ENCODE results near the gene HIF1A. TPM values are rescaled to one million over a fixed set of nuclear protein-coding genes. Genes with fewer than 3 reads are reported as not detected.

HIF1A gene
- total and polyA plus RNA-seq, 2 donors (not counting 3 experiments of a cell fraction or from before 2014, with no cell fraction given): 58.3 to 179 TPM

DNA sequence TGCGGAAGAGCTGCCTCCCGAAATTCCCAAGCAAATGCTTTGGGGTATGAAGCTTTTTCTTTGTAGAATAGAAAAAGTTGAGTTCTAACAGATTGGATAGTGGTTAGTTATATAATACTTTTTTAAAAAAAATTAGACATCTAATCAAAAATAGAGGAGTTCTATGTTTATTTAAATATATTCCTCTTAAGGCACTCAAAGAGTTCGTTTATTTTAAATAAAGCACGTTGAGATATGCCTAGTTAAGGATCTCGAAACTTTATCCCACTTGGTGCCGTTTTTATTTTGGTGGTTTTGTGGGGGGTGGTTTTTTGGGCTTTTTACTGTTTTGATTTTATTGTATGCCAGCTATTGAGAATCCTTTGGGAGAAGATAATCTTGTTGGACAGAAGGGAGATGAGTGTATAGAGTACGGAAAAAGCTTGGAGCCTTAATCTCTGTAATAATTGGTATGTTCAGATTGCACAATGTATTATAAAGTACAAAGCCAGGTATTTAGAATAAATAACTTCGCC is 56.2 kb downstream of the HIF1A start:
- Histone ChIP-seq H2AFZ (ENCODE audit: low read depth, low read length) (no peak overlapping the region), H3K4me3 (replicated peaks in 1 of 3; ENCODE audit: insufficient read depth in 1 of 3, low read depth in 1 of 3, low read length in 3 of 3) (peak overlapping the region; percentile 23 to 81 (median 46)), H3K4me2 (ENCODE audit: insufficient read depth, low read length) (peak overlapping the region; percentile 91), H3K27me3 (ENCODE audit: control insufficient read depth in 2 of 2, insufficient read depth in 2 of 2, low read length in 2 of 2) (no peaks in the 10 kb centered on the region), H3K9me1 (replicated peaks; ENCODE audit: control insufficient read depth, extremely low read depth, insufficient read depth, low read length) (no peaks in the 10 kb centered on the region), H3K9ac (replicated peaks; ENCODE audit: extremely low read depth, insufficient read depth, low read length) (peak overlapping the region; percentile 57), H3K36me3 (ENCODE audit: control insufficient read depth in 2 of 2, extremely low read depth in 1 of 2, insufficient read depth in 2 of 2, low read length in 2 of 2) (peaks cover 0 to 14% of the 10 kb centered on the region in 2 experiments), H3K4me1 (ENCODE audit: control insufficient read depth, extremely low read depth, insufficient read depth, low read length) (peaks cover 41% of the 10 kb centered on the region), H3K27ac (ENCODE audit: insufficient read depth, low read depth, low read length) (peak overlapping the region; percentile 52), H4K20me1 (replicated peaks; ENCODE audit: control insufficient read depth, extremely low read depth, insufficient read depth, low read length) (peaks cover 2% of the 10 kb centered on the region), H3K9me3 (replicated peaks; ENCODE audit: control insufficient read depth, insufficient read depth, low read length) (no peaks in the 10 kb centered on the region), H3K79me2 (ENCODE audit: control insufficient read depth, insufficient read depth, low read length) (peaks cover 36% of the 10 kb centered on the region)
- dilution Hi-C loops (cut with MboI; ENCODE audit: extremely low pct_ligation_motif_present, low sequenced_read_pairs) (no loop called here), intact Hi-C loops (cut with micrococcal nuclease) (loop anchor here (2.0 kb wide), 1 partner anchor 85 kb away; no protein-coding TSS in a partner anchor)
- DNase-seq (ENCODE audit: low read depth, low spot score) (no peak), FAIRE-seq (no peak)
- POLR2A ChIA-PET: interaction anchor here (0.6 to 2.7 kb wide), 2 partner anchors 11 to 205 kb away, joined by 4 to 17 read pairs; partner anchors contain the start of gene SNAPC1
- CTCF ChIA-PET: interaction anchor here (1.3 to 1.7 kb wide), 2 partner anchors 11 to 375 kb away, joined by 3 to 8 read pairs; partner anchors contain the start of gene SNAPC1
- BruUV-seq (replicated peaks): TSS peak; percentile 16
- TF ChIP-seq FOS (IDR thresholded peaks at IDR 0.05; ENCODE audit: borderline replicate concordance, insufficient read depth, low read length): no peak

DNA sequence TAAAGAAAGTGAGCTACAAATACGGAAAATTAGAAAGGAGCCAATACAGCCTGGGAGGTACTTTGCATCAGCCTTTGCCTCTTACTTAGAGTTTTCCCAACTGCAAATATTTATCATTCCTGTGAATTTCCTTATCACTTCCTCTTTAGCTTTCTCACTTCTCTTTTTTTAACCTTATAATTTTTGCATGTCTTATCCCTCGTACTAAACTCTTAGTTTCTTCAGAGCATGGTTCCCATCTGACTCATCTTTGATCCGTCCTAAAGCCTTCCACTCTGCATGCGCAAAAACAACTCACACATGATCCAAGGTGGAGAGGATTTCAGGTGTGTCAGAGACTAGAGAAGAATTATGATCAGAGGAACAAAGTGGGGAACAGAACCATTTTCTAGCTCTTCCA is 57.3 kb downstream of the HIF1A start:
- H3K9me3 ChIP-seq (replicated peaks; ENCODE audit: control insufficient read depth, insufficient read depth, low read length): no peaks in the 10 kb centered on the region
- dilution Hi-C loops (cut with MboI; ENCODE audit: extremely low pct_ligation_motif_present, low sequenced_read_pairs) (no loop called here), intact Hi-C loops (cut with micrococcal nuclease) (no loop called here)
- POLR2A ChIA-PET: interaction anchor here (0.6 to 2.7 kb wide), 3 partner anchors 10 to 259 kb away, joined by 3 to 17 read pairs (median 4); partner anchors contain the start of gene SNAPC1
- TF ChIP-seq, protein P1, sequence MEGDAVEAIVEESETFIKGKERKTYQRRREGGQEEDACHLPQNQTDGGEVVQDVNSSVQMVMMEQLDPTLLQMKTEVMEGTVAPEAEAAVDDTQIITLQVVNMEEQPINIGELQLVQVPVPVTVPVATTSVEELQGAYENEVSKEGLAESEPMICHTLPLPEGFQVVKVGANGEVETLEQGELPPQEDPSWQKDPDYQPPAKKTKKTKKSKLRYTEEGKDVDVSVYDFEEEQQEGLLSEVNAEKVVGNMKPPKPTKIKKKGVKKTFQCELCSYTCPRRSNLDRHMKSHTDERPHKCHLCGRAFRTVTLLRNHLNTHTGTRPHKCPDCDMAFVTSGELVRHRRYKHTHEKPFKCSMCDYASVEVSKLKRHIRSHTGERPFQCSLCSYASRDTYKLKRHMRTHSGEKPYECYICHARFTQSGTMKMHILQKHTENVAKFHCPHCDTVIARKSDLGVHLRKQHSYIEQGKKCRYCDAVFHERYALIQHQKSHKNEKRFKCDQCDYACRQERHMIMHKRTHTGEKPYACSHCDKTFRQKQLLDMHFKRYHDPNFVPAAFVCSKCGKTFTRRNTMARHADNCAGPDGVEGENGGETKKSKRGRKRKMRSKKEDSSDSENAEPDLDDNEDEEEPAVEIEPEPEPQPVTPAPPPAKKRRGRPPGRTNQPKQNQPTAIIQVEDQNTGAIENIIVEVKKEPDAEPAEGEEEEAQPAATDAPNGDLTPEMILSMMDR (IDR thresholded peaks at IDR 0.05; ENCODE audit: extremely low read depth in 1 of 2, insufficient read depth in 1 of 2, low read depth in 1 of 2, low read length in 2 of 2): no peak
- TF ChIP-seq EZH2 (IDR thresholded peaks at IDR 0.05; ENCODE audit: borderline replicate concordance, low read depth, low read length, severe bottlenecking) (no peak), GATA2 (IDR thresholded peaks at IDR 0.05; ENCODE audit: insufficient read depth, insufficient read length, low read depth, low read length) (no peak), MAX (IDR thresholded peaks at IDR 0.05; ENCODE audit: insufficient read depth, insufficient read length) (no peak), MYC (IDR thresholded peaks at IDR 0.05; ENCODE audit: low read depth, low read length) (no peak), JUN (IDR thresholded peaks at IDR 0.05; ENCODE audit: borderline replicate concordance, insufficient read depth, insufficient read length, low read depth) (no peak), POLR2AphosphoS5 (IDR thresholded peaks at IDR 0.05; ENCODE audit: insufficient read depth, low read depth, low read length) (no peak), POLR2A (IDR thresholded peaks at IDR 0.05; ENCODE audit: low read depth, low read length) (no peak), FOS (IDR thresholded peaks at IDR 0.05; ENCODE audit: borderline replicate concordance, insufficient read depth, low read length) (no peak)
- peaks cover 36% of the 10 kb centered on the region for H3K4me1 ChIP-seq (ENCODE audit: control insufficient read depth, extremely low read depth, insufficient read depth, low read length)
- H3K36me3 ChIP-seq (ENCODE audit: control insufficient read depth in 2 of 2, extremely low read depth in 1 of 2, insufficient read depth in 2 of 2, low read length in 2 of 2): peaks cover 0 to 4% of the 10 kb centered on the region in 2 experiments
- H2AFZ ChIP-seq (ENCODE audit: low read depth, low read length): no peak overlapping the region
- peaks cover 25% of the 10 kb centered on the region for H3K79me2 ChIP-seq (ENCODE audit: control insufficient read depth, insufficient read depth, low read length)
- peak; percentile 32 for DNase-seq (ENCODE audit: low read depth, low spot score)
- CTCF ChIA-PET: interaction anchor here (1.1 to 1.8 kb wide), 6 partner anchors 9 to 374 kb away, joined by 3 to 8 read pairs (median 5); partner anchors contain the start of gene SNAPC1
- no peaks in the 10 kb centered on the region for H3K27me3 ChIP-seq (ENCODE audit: control insufficient read depth in 2 of 2, insufficient read depth in 2 of 2, low read length in 2 of 2)
- BruUV-seq (replicated peaks): no TSS peak
- peaks cover 1% of the 10 kb centered on the region for H4K20me1 ChIP-seq (replicated peaks; ENCODE audit: control insufficient read depth, extremely low read depth, insufficient read depth, low read length)
- no peak overlapping the region for H3K4me3 ChIP-seq (replicated peaks in 1 of 3; ENCODE audit: insufficient read depth in 1 of 3, low read depth in 1 of 3, low read length in 3 of 3)
- peak; percentile 15 for FAIRE-seq
- H3K9ac ChIP-seq (replicated peaks; ENCODE audit: extremely low read depth, insufficient read depth, low read length): no peak overlapping the region
- H3K9me1 ChIP-seq (replicated peaks; ENCODE audit: control insufficient read depth, extremely low read depth, insufficient read depth, low read length): no peaks in the 10 kb centered on the region
- H3K27ac ChIP-seq (ENCODE audit: insufficient read depth, low read depth, low read length): no peak overlapping the region
- H3K4me2 ChIP-seq (ENCODE audit: insufficient read depth, low read length): peak overlapping the region; percentile 91
